GM12801 (cell line): ENCODE measurements around the gene ARMC8.

Source experiments
- TF ChIP-seq, protein P1 (sequence below): IDR thresholded peaks from one replicate; pipeline ENCODE4 v1.5.1; 2011; ENCODE audit warnings: control low read depth; ENCODE audit not compliant: insufficient read length; ENCODE audit errors: extremely low read depth

Gene ARMC8

DNA sequence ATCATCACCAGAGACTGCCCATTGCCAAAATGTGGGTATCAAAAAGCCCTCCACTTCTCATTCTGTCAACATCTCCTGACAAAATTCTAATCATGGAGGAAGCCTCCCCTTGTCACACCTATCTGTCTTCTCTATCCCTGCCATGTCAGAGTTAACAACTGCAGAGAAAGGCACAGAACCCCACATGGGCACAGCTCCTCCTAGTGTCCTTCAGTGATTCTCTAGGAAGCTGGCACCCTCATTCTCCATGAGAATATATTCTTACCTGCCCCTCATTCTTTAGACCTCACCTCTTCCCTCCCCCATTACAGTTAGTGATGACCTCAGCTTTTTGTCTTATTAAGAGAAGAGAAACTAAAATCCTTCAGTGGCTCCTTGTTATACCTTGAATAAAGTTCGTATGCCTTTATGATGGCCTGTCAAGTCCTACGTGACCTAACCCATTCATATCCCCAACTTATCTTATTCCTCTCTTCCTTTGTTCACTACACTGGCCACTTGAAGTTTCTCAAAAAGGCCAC, 97.9 kb downstream of the ARMC8 start:
- TF ChIP-seq, protein P1, sequence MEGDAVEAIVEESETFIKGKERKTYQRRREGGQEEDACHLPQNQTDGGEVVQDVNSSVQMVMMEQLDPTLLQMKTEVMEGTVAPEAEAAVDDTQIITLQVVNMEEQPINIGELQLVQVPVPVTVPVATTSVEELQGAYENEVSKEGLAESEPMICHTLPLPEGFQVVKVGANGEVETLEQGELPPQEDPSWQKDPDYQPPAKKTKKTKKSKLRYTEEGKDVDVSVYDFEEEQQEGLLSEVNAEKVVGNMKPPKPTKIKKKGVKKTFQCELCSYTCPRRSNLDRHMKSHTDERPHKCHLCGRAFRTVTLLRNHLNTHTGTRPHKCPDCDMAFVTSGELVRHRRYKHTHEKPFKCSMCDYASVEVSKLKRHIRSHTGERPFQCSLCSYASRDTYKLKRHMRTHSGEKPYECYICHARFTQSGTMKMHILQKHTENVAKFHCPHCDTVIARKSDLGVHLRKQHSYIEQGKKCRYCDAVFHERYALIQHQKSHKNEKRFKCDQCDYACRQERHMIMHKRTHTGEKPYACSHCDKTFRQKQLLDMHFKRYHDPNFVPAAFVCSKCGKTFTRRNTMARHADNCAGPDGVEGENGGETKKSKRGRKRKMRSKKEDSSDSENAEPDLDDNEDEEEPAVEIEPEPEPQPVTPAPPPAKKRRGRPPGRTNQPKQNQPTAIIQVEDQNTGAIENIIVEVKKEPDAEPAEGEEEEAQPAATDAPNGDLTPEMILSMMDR, result no peak

DNA sequence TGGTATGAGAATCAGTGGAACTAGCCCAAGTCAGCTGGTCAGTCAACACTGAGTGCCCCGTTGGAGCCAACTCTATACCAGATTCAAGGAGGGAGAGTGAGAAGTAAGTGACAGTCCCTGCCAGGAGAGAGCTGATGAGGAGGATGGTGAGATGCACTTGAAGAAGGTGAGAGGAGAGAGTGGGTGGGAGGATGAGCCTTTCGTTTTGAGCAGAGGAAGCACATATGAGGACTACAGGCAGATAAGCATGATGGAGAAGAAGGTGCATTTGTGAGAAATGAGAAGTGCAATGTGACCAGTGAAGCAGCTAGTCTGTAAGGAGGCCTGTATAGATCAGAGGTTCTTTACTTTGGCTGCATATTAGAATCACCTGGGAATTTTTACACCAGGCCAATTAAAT, 102.2 kb downstream of the ARMC8 start:
- TF ChIP-seq, protein P1, result no peak

DNA sequence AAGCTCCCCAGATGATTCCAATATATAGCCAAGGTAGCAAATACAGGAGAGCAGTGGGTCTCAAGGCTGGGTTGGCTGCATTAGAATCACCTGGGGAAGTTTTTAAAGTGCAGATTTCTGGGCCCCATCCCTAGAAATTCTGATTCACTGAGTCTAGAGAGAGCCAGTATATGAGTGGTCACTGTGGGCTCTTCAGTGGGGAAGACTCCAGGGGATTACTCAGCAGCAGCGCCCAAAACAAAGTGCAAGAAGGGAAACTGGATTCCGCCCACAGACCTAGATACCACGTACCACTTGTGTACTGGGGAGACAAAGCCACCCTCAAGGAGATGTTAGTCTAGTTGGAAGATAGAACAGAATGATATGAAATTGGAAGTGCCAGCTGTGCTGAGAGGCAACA, 102.6 kb downstream of the ARMC8 start:
- TF ChIP-seq, protein P1, result no peak

DNA sequence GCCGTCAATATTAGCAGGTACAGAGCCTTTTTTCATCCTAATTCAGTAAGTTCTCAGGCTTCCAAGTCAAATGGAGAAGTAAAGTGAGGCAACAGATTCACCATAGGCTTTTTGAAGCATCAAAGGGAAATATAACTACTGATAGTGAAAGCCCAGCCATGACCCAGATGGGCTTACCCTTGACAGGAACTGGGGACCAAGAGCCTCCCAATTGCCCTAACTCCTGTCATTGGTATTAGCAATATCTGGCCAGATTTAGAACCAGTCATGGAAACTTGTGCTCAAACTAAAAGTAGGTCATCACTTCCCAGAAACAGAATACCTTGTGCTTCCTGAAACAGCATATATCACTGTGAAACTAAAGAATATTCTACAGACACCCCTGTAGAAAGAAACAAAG, 109.5 kb downstream of the ARMC8 start:
- TF ChIP-seq, protein P1, result no peak

DNA sequence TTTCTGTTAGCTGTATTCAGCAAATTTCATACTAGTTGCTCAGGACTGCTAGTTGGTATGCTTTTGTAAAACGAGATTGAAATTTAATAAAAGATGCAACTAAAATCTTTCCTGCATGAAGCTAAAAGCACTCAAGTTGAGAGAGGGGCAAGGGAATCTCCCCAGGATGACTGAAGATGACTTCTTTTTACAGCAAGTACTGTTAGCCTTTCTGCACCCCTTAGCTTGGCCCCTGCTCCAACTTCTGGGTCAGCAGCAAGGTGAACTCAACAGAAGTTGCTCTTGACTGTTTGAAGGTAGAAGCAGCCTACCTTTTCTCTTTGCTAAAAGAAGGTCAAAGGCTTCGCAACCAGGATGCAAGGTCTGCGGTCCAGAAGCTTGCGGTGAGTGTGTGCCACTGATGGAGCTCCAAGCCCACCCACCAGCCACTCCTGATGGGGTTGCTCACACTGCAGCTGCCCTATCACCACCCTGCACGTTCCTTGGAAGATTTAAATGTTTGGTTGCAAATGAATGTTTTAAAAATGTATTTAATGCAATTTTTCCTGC, 110.0 kb downstream of the ARMC8 start:
- TF ChIP-seq, protein P1, result no peak

DNA sequence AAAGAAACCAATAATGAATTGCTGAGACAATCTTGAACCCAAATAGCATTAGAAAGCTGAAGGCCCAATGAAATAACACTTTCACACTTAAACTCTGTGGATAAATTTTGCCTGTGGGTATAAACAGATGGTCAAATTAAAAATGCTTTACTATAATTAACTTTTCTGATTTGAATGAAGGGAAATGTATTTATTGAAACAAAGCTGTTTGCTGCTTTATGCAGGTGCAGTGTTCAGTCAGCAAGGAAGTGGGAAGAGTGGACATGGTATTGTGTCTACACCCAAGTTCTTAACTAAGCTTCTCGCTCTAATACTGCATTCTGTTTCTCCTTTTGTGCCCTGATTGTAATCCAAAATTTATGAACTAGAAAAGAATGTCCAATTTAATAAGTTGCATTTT, 110.8 kb downstream of the ARMC8 start:
- TF ChIP-seq, protein P1, result no peak

DNA sequence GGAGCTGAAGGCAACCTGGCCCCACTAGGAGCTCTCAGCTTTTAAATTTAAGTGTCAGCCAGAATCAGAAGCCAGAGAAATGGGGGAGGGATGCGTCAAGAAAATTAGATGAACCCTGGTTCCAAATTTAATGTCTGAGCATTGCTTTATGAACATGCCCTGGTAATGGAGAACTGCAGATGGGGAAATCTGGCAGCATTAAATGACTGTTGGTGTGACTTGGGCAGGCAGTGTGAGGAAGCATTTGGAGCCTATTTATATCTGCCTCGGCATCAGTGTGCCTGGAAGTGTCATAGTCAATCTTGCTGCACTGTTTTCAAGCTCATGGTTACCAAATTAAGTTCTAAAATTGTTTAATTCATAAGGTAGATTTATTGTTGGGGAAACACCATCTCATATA, 113.5 kb downstream of the ARMC8 start:
- TF ChIP-seq, protein P1, result no peak
